ENCODE results near the gene LHPP. TPM values are rescaled to one million over a fixed set of nuclear protein-coding genes. Genes with fewer than 3 reads are reported as not detected.

LHPP gene
- polyA plus RNA-seq, 2 of the 4 experiments (the other 2 are of a cell fraction): 14.4 to 18.6 TPM

GRCh38 chr10:124641282-124642087 lies 179.9 kb downstream of the LHPP start:
- Histone ChIP-seq H3K9me3 (no peaks in the 10 kb centered on the region), H3K27ac (no peak overlapping the region), H3K4me1 (peaks cover 3% of the 10 kb centered on the region), H3K4me2 (no peak overlapping the region), H3K4me3 (no peak overlapping the region)
- CTCF ChIA-PET: interaction anchor here (1.3 kb wide), 1 partner anchor 12 kb away, joined by 4 read pairs; no protein-coding TSS in a partner anchor
- POLR2A ChIA-PET: no interaction called here
- FAIRE-seq (no peak), DNase-seq (ENCODE audit: low read depth in 1 of 2, low spot score in 1 of 2) (no peak), ATAC-seq (no peak)
- TF ChIP-seq HDAC2 (IDR thresholded peaks at IDR 0.05) (no peak), PBX3 (IDR thresholded peaks at IDR 0.05) (no peak), RFX5 (IDR thresholded peaks at IDR 0.05) (no peak), NFE2L2 (conservative IDR thresholded peaks at IDR 0.05; ENCODE audit: low read length) (no peak), MYC (IDR thresholded peaks at IDR 0.05; ENCODE audit: borderline replicate concordance, low read length) (no peak), USF2 (IDR thresholded peaks at IDR 0.05) (no peak)
- WGBS (ENCODE audit: missing lambda C conversion rate): 83% methylated on average over 15 of the region's 15 CpGs

- Histone ChIP-seq H3K9me3 (no peaks in the 10 kb centered on the region), H3K4me1 (peaks cover 10% of the 10 kb centered on the region), H3K4me2 (no peak overlapping the region), H3K4me3 (no peak overlapping the region), H3K27ac (no peak overlapping the region)
- DNase-seq (ENCODE audit: low read depth in 1 of 2, low spot score in 1 of 2): no peak
- 92% methylated on average over 20 of the region's 20 CpGs for WGBS (ENCODE audit: missing lambda C conversion rate)
- FAIRE-seq: no peak
- no peak for ATAC-seq
- POLR2A ChIA-PET: no interaction called here
- TF ChIP-seq ATOH8 (CRISPR knock-in tag; IDR thresholded peaks at IDR 0.05; ENCODE audit: low read depth): no peak
- no peak for TF ChIP-seq CEBPB (IDR thresholded peaks at IDR 0.05)
- no peak for TF ChIP-seq NR3C1 (IDR thresholded peaks at IDR 0.05)
- no peak for TF ChIP-seq FOXS1 (CRISPR knock-in tag; IDR thresholded peaks at IDR 0.05)
- TF ChIP-seq CBX2 (IDR thresholded peaks at IDR 0.05; ENCODE audit: borderline replicate concordance, low read depth): no peak
- no peak for TF ChIP-seq MYC (IDR thresholded peaks at IDR 0.05; ENCODE audit: borderline replicate concordance, low read length)
- no peak for TF ChIP-seq PHF8 (IDR thresholded peaks at IDR 0.05; ENCODE audit: borderline replicate concordance, low read depth)
- no peak for TF ChIP-seq HOXA7 (CRISPR knock-in tag; IDR thresholded peaks at IDR 0.05)
- TF ChIP-seq ZNF302 (CRISPR knock-in tag; IDR thresholded peaks at IDR 0.05): no peak
- no peak for TF ChIP-seq RFX5 (IDR thresholded peaks at IDR 0.05)
- TF ChIP-seq NFE2L2 (conservative IDR thresholded peaks at IDR 0.05; ENCODE audit: low read length): no peak
- TF ChIP-seq USF2 (IDR thresholded peaks at IDR 0.05): no peak
- no peak for TF ChIP-seq JUNB (IDR thresholded peaks at IDR 0.05)
- no peak for TF ChIP-seq POLR2A (IDR thresholded peaks at IDR 0.05; ENCODE audit: low read length)
- TF ChIP-seq BHLHE40 (IDR thresholded peaks at IDR 0.05; ENCODE audit: low read depth, low read length): no peak
- CTCF ChIA-PET: interaction anchor here (1.3 kb wide), 1 partner anchor 11 kb away, joined by 4 read pairs; no protein-coding TSS in a partner anchor
These were observed 180.6 kb downstream of the LHPP start for GRCh38 chr10:124642088-124642710.

- no peak overlapping the region for H3K4me3 ChIP-seq
- ChIA-PET CTCF (interaction anchor here (0.8 to 1.3 kb wide), 2 partner anchors 10 to 22 kb away, joined by 3 to 4 read pairs; no protein-coding TSS in a partner anchor), POLR2A (no interaction called here)
- ATAC-seq: no peak
- no peaks in the 10 kb centered on the region for H3K9me3 ChIP-seq
- H3K27ac ChIP-seq: no peak overlapping the region
- H3K4me2 ChIP-seq: no peak overlapping the region
- WGBS (ENCODE audit: missing lambda C conversion rate): 92% methylated on average over 25 of the region's 30 CpGs
- FAIRE-seq: no peak
- H3K4me1 ChIP-seq: peaks cover 15% of the 10 kb centered on the region
- no peak for DNase-seq (ENCODE audit: low read depth in 1 of 2, low spot score in 1 of 2)
- no peak for TF ChIP-seq CBX2 (IDR thresholded peaks at IDR 0.05; ENCODE audit: borderline replicate concordance, low read depth)
- no peak for TF ChIP-seq BCL3 (IDR thresholded peaks at IDR 0.05)
- TF ChIP-seq MAFK (IDR thresholded peaks at IDR 0.05; ENCODE audit: partially characterized antibody): no peak
- TF ChIP-seq USF2 (IDR thresholded peaks at IDR 0.05): no peak
- TF ChIP-seq MAX (IDR thresholded peaks at IDR 0.05): no peak
- TF ChIP-seq RARB (CRISPR knock-in tag; IDR thresholded peaks at IDR 0.05): no peak
- no peak for TF ChIP-seq JUN (IDR thresholded peaks at IDR 0.05)
- TF ChIP-seq CBX8 (IDR thresholded peaks at IDR 0.05): no peak
These were observed 181.8 kb downstream of the LHPP start for GRCh38 chr10:124643330-124644009.
